H1 (cell line): ENCODE data around the gene CHST11. TPM values are rescaled to one million over a fixed set of nuclear protein-coding genes. Genes with fewer than 3 reads are reported as not detected.

Source experiments
- ASH2L ChIP-seq: fragments of 200-600, 300-600 bp; sonication (generic); IDR thresholded peaks from one replicate; pipeline ENCODE4 v1.7.1; 2017; ENCODE audit warnings: low read length
- ATF2 ChIP-seq: IDR thresholded peaks from 2 replicates; pipeline ENCODE4 v1.6.1; 2012; ENCODE audit warnings: low read length, inconsistent platforms
- CEBPB ChIP-seq: IDR thresholded peaks from 2 replicates; pipeline ENCODE4 v1.6.1; 2012; ENCODE audit warnings: low read depth, low read length
- CHD2 ChIP-seq: IDR thresholded peaks from 2 replicates; pipeline ENCODE4 v1.6.1; 2012; ENCODE audit warnings: low read length, improper control_type of control experiment
- CREB1 ChIP-seq: IDR thresholded peaks from 2 replicates; pipeline ENCODE4 v1.6.1; 2012; ENCODE audit warnings: inconsistent platforms
- POLR2AphosphoS5 ChIP-seq: IDR thresholded peaks from 2 replicates; pipeline ENCODE4 v1.6.1; 2011; ENCODE audit warnings: low read depth, low read length
- RXRA ChIP-seq: IDR thresholded peaks from 2 replicates; pipeline ENCODE4 v1.6.1; 2011; ENCODE audit warnings: low read depth, mild to moderate bottlenecking, low read length, moderate library complexity; ENCODE audit not compliant: insufficient read depth
- SP4 ChIP-seq: IDR thresholded peaks from 2 replicates; pipeline ENCODE4 v1.6.1; 2012; ENCODE audit warnings: low read length, inconsistent platforms
- polyA plus RNA-seq, 7 experiments: library from polyadenylated mRNA; depleted of rRNA in 3 of 7; stranded (reverse) in 5 of 7; unstranded in 2 of 7; fragments of >200 nt in 5 of 7; fragments of 200-250 nt in 2 of 7; gene quantifications; 1 replicate in 5 of 7; 2 replicates in 1 of 7; 4 replicates in 1 of 7; pipeline versions ENCODE4 v1.2.1 to v1.2.3, GENCODE V29; 2011 to 2013; ENCODE audit warnings: missing spikeins in 2 of 7, mixed read lengths in 2 of 7
- total RNA-seq: library from RNA; stranded (reverse); fragmentation: NEBNext Ultra II Directional; extraction: Animal tissue kit (Norgen Biotek cat#: 25700); gene quantifications from 2 replicates; pipeline ENCODE4 v1.2.1, GENCODE V29; 2021

CHST11 gene
- total and polyA plus RNA-seq, 2 of the 8 experiments (the other 6 are each of a cell fraction or from before 2014, with no cell fraction given): 14.4 to 20.8 TPM

- TF ChIP-seq CHD2 (no peak), CEBPB (no peak), ATF2 (no peak), SP4 (no peak), POLR2AphosphoS5 (no peak), RXRA (no peak), ASH2L (no peak), CREB1 (no peak)
Observed at GRCh38 chr12:104698871-104699270, 242.1 kb downstream of the CHST11 start (continued).
